Mesenchymal stem cell (in vitro differentiated cells and primary cell): ENCODE measurements around the gene AP2S1.

Experiments
- DNase-seq: peaks from one replicate; pipeline ENCODE4 v3.0.0-alpha.2; 2013
- H2AFZ ChIP-seq: one replicate; pipeline ENCODE4 v1.6.1; 2013; ENCODE audit warnings: low read depth, mild to moderate bottlenecking, control low read depth, inconsistent platforms, low read length, moderate library complexity
- H2AK5ac ChIP-seq: 2 replicates; pipeline ENCODE4 v1.6.1; 2013; ENCODE audit warnings: low read length, moderate library complexity, mild to moderate bottlenecking, inconsistent platforms; ENCODE audit not compliant: severe bottlenecking
- H2BK120ac ChIP-seq: one replicate; pipeline ENCODE4 v1.6.1; 2013; ENCODE audit warnings: low read depth, mild to moderate bottlenecking, inconsistent platforms, low read length, moderate library complexity
- H2BK12ac ChIP-seq, 2 experiments: one replicate each; pipeline ENCODE4 v1.6.1; 2013; ENCODE audit warnings: inconsistent platforms in 2 of 2, low read length in 2 of 2, mild to moderate bottlenecking in 2 of 2, moderate library complexity in 2 of 2, control low read depth in 1 of 2
- H2BK15ac ChIP-seq: one replicate; pipeline ENCODE4 v1.6.1; 2013; ENCODE audit warnings: mild to moderate bottlenecking, low read depth, inconsistent platforms; ENCODE audit not compliant: poor library complexity, severe bottlenecking
- H2BK5ac ChIP-seq: 2 replicates; pipeline ENCODE4 v1.6.1; 2013; ENCODE audit warnings: low read depth, mild to moderate bottlenecking, low read length, control low read depth, inconsistent platforms; ENCODE audit not compliant: poor library complexity, severe bottlenecking
- H3K14ac ChIP-seq, 2 experiments: one replicate each; pipeline ENCODE4 v1.6.1; 2013; ENCODE audit warnings: inconsistent platforms in 2 of 2, low read length in 2 of 2, control low read depth in 1 of 2, mild to moderate bottlenecking in 1 of 2, moderate library complexity in 1 of 2
- H3K18ac ChIP-seq, 2 experiments: one replicate each; pipeline ENCODE4 v1.6.1; 2013; ENCODE audit warnings: inconsistent platforms in 2 of 2, low read length in 2 of 2, control low read depth in 1 of 2, low read depth in 1 of 2, mild to moderate bottlenecking in 1 of 2
- H3K23ac ChIP-seq, 2 experiments: one replicate each; pipeline ENCODE4 v1.6.1; 2013; ENCODE audit warnings: inconsistent platforms in 2 of 2, low read length in 2 of 2, mild to moderate bottlenecking in 2 of 2, moderate library complexity in 2 of 2, control low read depth in 1 of 2
- H3K27ac ChIP-seq: 2 replicates; pipeline ENCODE4 v1.5.1; 2013; ENCODE audit warnings: mild to moderate bottlenecking, moderate library complexity, low read length, control low read depth, inconsistent platforms; ENCODE audit not compliant: poor library complexity, severe bottlenecking
- H3K27me3 ChIP-seq, 2 experiments: 2 replicates each; pipeline versions ENCODE4 v1.6.1 to v1.7.0; 2013; ENCODE audit warnings: low read length in 2 of 2, mild to moderate bottlenecking in 2 of 2, moderate library complexity in 2 of 2, control low read depth in 1 of 2, inconsistent platforms in 1 of 2; ENCODE audit not compliant: control insufficient read depth in 1 of 2, insufficient read depth in 1 of 2
- H3K36me3 ChIP-seq, 2 experiments: 2 replicates each; pipeline versions ENCODE4 v1.6.1 to v1.7.0; 2013; ENCODE audit warnings: low read length in 2 of 2, control low read depth in 1 of 2, inconsistent platforms in 1 of 2, low read depth in 1 of 2, mild to moderate bottlenecking in 1 of 2; ENCODE audit not compliant: insufficient read depth in 2 of 2, control insufficient read depth in 1 of 2
- H3K4ac ChIP-seq, 2 experiments: one replicate each; pipeline ENCODE4 v1.6.1; 2013; ENCODE audit warnings: inconsistent platforms in 2 of 2, low read length in 2 of 2, mild to moderate bottlenecking in 2 of 2, moderate library complexity in 2 of 2, control low read depth in 1 of 2, low read depth in 1 of 2
- H3K4me1 ChIP-seq: 2 replicates; pipeline ENCODE4 v1.6.1; 2013; ENCODE audit warnings: low read depth, low read length, control low read depth; ENCODE audit not compliant: control insufficient read depth, insufficient read depth
- H3K4me2 ChIP-seq: 2 replicates; pipeline ENCODE4 v1.6.1; 2013; ENCODE audit warnings: low read length, mild to moderate bottlenecking, inconsistent platforms; ENCODE audit not compliant: poor library complexity, severe bottlenecking
- H3K4me3 ChIP-seq, 2 experiments: 2 replicates each; pipeline versions ENCODE4 v1.5.1 to v1.7.0; 2013; ENCODE audit warnings: low read length in 2 of 2, mild to moderate bottlenecking in 2 of 2, control low read depth in 1 of 2, low read depth in 1 of 2; ENCODE audit not compliant: insufficient read depth in 1 of 2
- H3K79me1 ChIP-seq: replicated peaks from 2 replicates; pipeline ENCODE4 v1.6.1; 2013; ENCODE audit warnings: mild to moderate bottlenecking, control low read depth, low read length, inconsistent platforms; ENCODE audit not compliant: poor library complexity, severe bottlenecking
- H3K9ac ChIP-seq: 2 replicates; pipeline ENCODE4 v1.7.0; 2013; ENCODE audit warnings: mild to moderate bottlenecking, low read length, moderate library complexity
- H3K9me3 ChIP-seq: 2 replicates; pipeline ENCODE4 v1.7.0; 2013; ENCODE audit warnings: mild to moderate bottlenecking, low read length; ENCODE audit not compliant: control insufficient read depth
- H4K8ac ChIP-seq: one replicate; pipeline ENCODE4 v1.6.1; 2013; ENCODE audit warnings: inconsistent platforms, mild to moderate bottlenecking, low read length, moderate library complexity
- H4K91ac ChIP-seq: one replicate; pipeline ENCODE4 v1.6.1; 2013; ENCODE audit warnings: mild to moderate bottlenecking, low read length, inconsistent platforms
- WGBS: methylation state at CpG from one replicate; pipeline ENCODE4 v1.1.7; 2013; ENCODE audit warnings: mixed read lengths; 5-methylcytosine and 5-hydroxymethylcytosine counted together

Gene AP2S1

DNA sequence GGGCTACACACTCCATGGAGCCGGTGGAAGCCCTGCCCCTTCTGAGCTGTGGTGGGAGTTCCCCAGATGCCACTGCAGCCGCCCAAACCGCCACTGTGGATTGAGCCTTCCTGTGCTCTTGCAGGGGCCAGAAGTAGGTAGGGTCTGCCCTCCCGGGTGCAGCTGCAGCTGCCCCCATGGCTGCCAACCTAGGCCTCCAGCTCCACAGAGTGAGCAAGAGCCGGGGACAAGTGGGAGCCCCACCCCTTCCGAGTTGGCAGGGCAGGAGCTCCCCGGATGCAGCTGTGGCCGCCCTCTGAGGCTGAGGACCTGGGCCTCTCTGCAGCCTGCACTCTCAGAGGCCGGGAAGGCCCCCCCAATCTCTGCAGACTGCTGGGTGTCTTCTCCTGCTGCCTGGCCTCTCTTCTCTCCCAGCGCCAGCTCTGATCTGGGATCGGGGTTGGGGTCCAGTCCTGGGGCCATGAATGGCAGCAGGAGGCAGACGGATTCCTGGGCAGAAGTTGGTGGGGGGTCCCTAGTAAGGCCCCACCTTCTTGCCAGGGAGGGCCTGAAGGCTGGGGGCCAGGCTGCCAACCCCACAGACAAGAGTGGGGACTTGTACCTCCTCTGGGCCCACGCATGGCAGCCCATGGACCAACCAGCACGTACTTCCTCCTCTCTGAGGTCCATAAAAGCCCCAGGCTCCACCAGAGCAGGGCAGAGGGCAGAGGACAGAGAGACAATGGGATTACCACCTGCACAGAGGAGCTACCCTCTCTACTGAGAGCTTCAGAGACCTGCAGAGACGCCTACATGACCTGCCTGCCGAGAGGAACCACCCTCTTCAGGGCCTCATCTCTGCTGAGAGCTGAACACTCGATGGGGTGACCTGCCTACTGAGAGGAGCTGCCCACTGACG, 28.9 kb downstream of the AP2S1 start:
- Histone ChIP-seq H3K9ac (no peak overlapping the region), H3K9me3 (no peaks in the 10 kb centered on the region), H2BK12ac (peak overlapping the region in 1 of 2 experiments; percentile 68), H3K27ac (no peak overlapping the region), H2BK15ac (peak overlapping the region; percentile 0), H4K91ac (no peak overlapping the region), H3K4me1 (peaks cover 9% of the 10 kb centered on the region), H3K4ac (peak overlapping the region in 1 of 2 experiments; percentile 43), H4K8ac (no peak overlapping the region), H3K27me3 (no peaks in the 10 kb centered on the region), H3K14ac (peak overlapping the region in 1 of 2 experiments; percentile 23), H3K4me3 (no peak overlapping the region), H2BK5ac (no peak overlapping the region), H3K36me3 (no peaks in the 10 kb centered on the region), H3K4me2 (no peak overlapping the region), H2AK5ac (no peak overlapping the region), H3K23ac (peak overlapping the region in 1 of 2 experiments; percentile 48), H3K18ac (peak overlapping the region; percentile 28 to 61), H2BK120ac (no peak overlapping the region), H2AFZ (peak overlapping the region; percentile 29), H3K79me1 (no peaks in the 10 kb centered on the region)
- DNase-seq: no peak
- 83% methylated on average over 18 of the region's 18 CpGs for WGBS

DNA sequence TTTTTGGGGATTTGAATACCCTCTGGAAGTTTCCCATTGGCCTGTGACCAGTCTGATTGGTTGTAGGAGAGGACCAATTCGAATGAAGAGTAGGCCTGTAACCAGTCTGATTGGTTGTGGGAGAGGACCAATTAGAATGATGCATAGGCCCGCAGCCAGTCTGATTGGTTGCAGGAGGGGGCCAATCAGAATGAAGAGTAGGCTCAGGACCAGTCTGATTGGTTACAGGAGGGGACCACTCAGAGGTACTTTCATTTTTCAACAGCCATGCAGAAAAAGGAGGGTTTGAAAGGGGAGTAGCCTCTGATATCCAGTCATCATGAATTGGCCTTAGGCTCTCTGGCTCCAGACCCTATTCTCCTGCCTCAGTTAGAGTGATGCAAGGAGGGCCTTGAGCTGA, 31.8 kb downstream of the AP2S1 start:
- no peak for DNase-seq
- Histone ChIP-seq H3K9me3 (no peaks in the 10 kb centered on the region), H3K14ac (no peak overlapping the region), H2BK12ac (no peak overlapping the region), H2BK120ac (no peak overlapping the region), H2BK15ac (no peak overlapping the region), H3K36me3 (no peaks in the 10 kb centered on the region), H3K4ac (no peak overlapping the region), H2AK5ac (no peak overlapping the region), H3K4me1 (peaks cover 11% of the 10 kb centered on the region), H3K9ac (no peak overlapping the region), H3K23ac (no peak overlapping the region), H3K27me3 (peaks cover 0 to 6% of the 10 kb centered on the region in 2 experiments), H2AFZ (no peak overlapping the region), H4K91ac (no peak overlapping the region), H3K27ac (no peak overlapping the region), H3K4me2 (no peak overlapping the region), H3K18ac (no peak overlapping the region), H3K4me3 (no peak overlapping the region), H3K79me1 (no peaks in the 10 kb centered on the region), H2BK5ac (no peak overlapping the region), H4K8ac (no peak overlapping the region)
- WGBS: 95% methylated on average over 2 of the region's 2 CpGs

DNA sequence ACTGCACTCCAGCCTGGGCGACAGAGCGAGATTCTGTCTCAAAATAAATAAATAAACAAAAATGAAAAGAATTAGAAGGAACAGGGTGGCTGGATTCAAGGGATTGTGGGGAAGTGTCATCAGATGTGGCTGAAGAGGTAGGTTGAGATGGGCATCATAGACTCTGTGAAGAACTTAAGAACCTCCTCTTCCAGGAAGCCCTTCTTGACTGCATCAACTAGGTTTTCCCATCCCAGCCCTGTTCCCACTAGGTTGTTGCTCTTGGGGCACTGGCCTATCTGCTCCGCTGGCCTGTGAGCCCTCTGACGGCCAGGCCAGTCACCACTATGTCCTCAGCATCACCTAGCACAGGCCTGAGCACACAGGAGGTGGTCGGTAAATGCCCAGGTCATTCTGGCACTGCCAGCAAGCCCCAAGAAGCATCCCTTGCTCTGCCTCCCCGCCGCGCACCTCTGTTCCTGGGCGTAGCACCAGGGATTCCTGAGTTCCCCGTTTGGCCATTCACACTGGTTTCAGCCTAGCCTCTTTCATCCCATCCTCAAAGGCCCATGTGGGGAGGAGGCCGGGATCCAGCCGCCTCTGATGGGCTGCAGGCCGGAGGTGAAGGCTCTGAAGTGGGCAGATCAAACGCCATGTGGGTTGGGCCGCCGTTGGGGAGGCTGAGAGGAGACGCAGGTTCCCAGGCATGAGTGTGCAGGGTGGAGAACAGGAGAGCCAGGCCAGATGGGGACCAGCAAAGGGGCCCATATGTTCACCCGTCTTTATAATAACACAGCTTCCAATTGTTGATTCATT, 34.6 kb downstream of the AP2S1 start:
- no peak overlapping the region for H3K9ac ChIP-seq
- peaks cover 10% of the 10 kb centered on the region for H3K4me1 ChIP-seq
- H3K4me3 ChIP-seq: no peak overlapping the region
- H3K18ac ChIP-seq: no peak overlapping the region
- no peak overlapping the region for H2BK5ac ChIP-seq
- no peak overlapping the region for H4K8ac ChIP-seq
- peak overlapping the region in 1 of 2 experiments; percentile 72 for H3K23ac ChIP-seq
- H3K36me3 ChIP-seq: no peaks in the 10 kb centered on the region
- H2BK15ac ChIP-seq: no peak overlapping the region
- no peak for DNase-seq
- peaks cover 0 to 6% of the 10 kb centered on the region in 2 experiments for H3K27me3 ChIP-seq
- H3K27ac ChIP-seq: no peak overlapping the region
- H3K9me3 ChIP-seq: no peaks in the 10 kb centered on the region
- H3K79me1 ChIP-seq: no peaks in the 10 kb centered on the region
- H3K4ac ChIP-seq: no peak overlapping the region
- H3K4me2 ChIP-seq: no peak overlapping the region
- H2BK12ac ChIP-seq: peak overlapping the region in 1 of 2 experiments; percentile 15
- H2BK120ac ChIP-seq: no peak overlapping the region
- H3K14ac ChIP-seq: no peak overlapping the region
- no peak overlapping the region for H4K91ac ChIP-seq
- H2AFZ ChIP-seq: no peak overlapping the region
- H2AK5ac ChIP-seq: no peak overlapping the region
- WGBS: 94% methylated on average over 14 of the region's 18 CpGs

DNA sequence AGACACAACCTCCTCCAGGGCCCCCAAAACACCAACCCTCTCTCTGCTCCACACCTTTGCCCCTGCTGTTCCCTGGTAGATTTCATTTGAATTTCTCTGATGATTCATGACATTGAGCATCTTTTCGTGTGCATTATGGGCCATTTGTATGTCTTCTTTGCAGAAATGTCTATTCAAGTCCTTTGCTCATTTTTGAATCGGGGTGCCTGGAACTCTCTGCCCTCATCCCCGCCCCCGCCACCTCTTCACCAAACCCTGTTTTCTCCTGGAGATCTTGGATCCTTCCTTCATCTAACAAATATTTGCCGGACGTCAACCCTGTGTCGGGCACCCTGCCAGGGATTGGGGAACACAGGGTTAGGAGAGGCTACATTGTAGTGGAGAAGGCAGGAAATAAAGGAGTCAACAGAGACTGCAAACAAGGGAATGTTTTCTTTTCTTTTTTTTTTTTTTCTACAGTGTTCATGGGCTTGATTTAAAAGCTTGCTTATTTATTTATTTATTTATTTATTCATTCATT, 36.7 kb downstream of the AP2S1 start:
- DNase-seq: peak; percentile 34
- H3K4me2 ChIP-seq: no peak overlapping the region
- no peak overlapping the region for H2BK5ac ChIP-seq
- peaks cover 0 to 6% of the 10 kb centered on the region in 2 experiments for H3K27me3 ChIP-seq
- H2BK15ac ChIP-seq: no peak overlapping the region
- H3K36me3 ChIP-seq: no peaks in the 10 kb centered on the region
- peak overlapping the region; percentile 35 for H4K8ac ChIP-seq
- no peak overlapping the region for H3K4ac ChIP-seq
- H3K79me1 ChIP-seq: no peaks in the 10 kb centered on the region
- H3K4me1 ChIP-seq: peaks cover 8% of the 10 kb centered on the region
- no peak overlapping the region for H3K23ac ChIP-seq
- 89% methylated on average over 6 of the region's 7 CpGs for WGBS
- H3K14ac ChIP-seq: no peak overlapping the region
- no peak overlapping the region for H2AK5ac ChIP-seq
- H2AFZ ChIP-seq: no peak overlapping the region
- H3K18ac ChIP-seq: no peak overlapping the region
- H3K4me3 ChIP-seq: no peak overlapping the region
- H4K91ac ChIP-seq: no peak overlapping the region
- H2BK12ac ChIP-seq: no peak overlapping the region
- H3K27ac ChIP-seq: no peak overlapping the region
- no peaks in the 10 kb centered on the region for H3K9me3 ChIP-seq
- no peak overlapping the region for H2BK120ac ChIP-seq
- H3K9ac ChIP-seq: no peak overlapping the region
